Esophagus muscularis mucosa (tissue), 4 donors: ENCODE results near the gene CAMTA1. TPM values are rescaled to one million over a fixed set of nuclear protein-coding genes. Genes with fewer than 3 reads are reported as not detected.

Source experiments
- DNase-seq: peaks from one replicate; pipeline ENCODE4 v3.0.0-alpha.2; 2017; ENCODE audit errors: extremely low spot score
- H3K27ac ChIP-seq, 4 donors: fragments of 200-600 bp; sonication (generic); replicated peaks in 1 of 4; 1 replicate in 3 of 4; 2 replicates in 1 of 4; pipeline ENCODE4 v1.5.1; 2016 to 2019; ENCODE audit warnings: mild to moderate bottlenecking in 1 of 4
- H3K27me3 ChIP-seq, 4 donors: fragments of 200-600 bp; sonication (generic); one replicate each; pipeline versions ENCODE4 v1.5.1 to v1.6.0; 2016 to 2019
- H3K36me3 ChIP-seq, 4 donors: fragments of 200-600 bp; sonication (generic); one replicate each; pipeline ENCODE4 v1.5.1; 2016 to 2019
- H3K4me1 ChIP-seq, 4 donors: fragments of 200-600 bp; sonication (generic); one replicate each; pipeline ENCODE4 v1.5.1; 2016 to 2019
- H3K4me3 ChIP-seq, 4 donors: fragments of 200-600 bp; sonication (generic); 1 replicate in 2 of 4; 2 replicates in 2 of 4; pipeline ENCODE4 v1.5.1; 2016 to 2019; ENCODE audit warnings: mild to moderate bottlenecking in 4 of 4, moderate library complexity in 1 of 4
- H3K9me3 ChIP-seq, 4 donors: fragments of 200-600 bp; sonication (generic); 1 replicate in 3 of 4; 2 replicates in 1 of 4; pipeline ENCODE4 v1.5.1; 2016 to 2019
- CTCF ChIP-seq, 3 experiments: fragments of 200-600 bp in 2 of 3; fragments of 450-650 bp in 1 of 3; sonication (generic) in 2 of 3; IDR thresholded peaks; one replicate each; pipeline ENCODE4 v1.5.1; 2017 to 2019; ENCODE audit warnings: antibody characterized with exemption in 3 of 3, mild to moderate bottlenecking in 2 of 3, moderate library complexity in 1 of 3
- EP300 ChIP-seq: sonication (generic); formaldehyde crosslinking; IDR thresholded peaks from one replicate; pipeline ENCODE4 v1.6.1; 2017; ENCODE audit warnings: antibody characterized with exemption
- POLR2A ChIP-seq: fragments of 450-650 bp; IDR thresholded peaks from one replicate; pipeline ENCODE4 v1.6.1; 2017; ENCODE audit warnings: antibody characterized with exemption, moderate library complexity, mild to moderate bottlenecking, low read depth
- POLR2AphosphoS5 ChIP-seq, 2 donors: sonication (generic); formaldehyde crosslinking; IDR thresholded peaks; one replicate each; pipeline ENCODE4 v1.6.1; 2017; ENCODE audit warnings: antibody characterized with exemption in 2 of 2
- WGBS: methylation state at CpG from one replicate; pipeline ENCODE4 v1.1.5; 2018; 5-methylcytosine and 5-hydroxymethylcytosine counted together
- intact Hi-C: fragments of 100-400 bp; cut with DNase I; formaldehyde crosslinking; loops from one replicate; pipeline ENCODE4 v1.15.1; 2023
- total RNA-seq, 4 donors: library from RNA; depleted of rRNA; stranded (reverse); fragments of >200 nt; gene quantifications; one replicate each; pipeline versions ENCODE4 v1.1.0 to v1.2.1, GENCODE V29; 2016

The CAMTA1 gene
- total RNA-seq, 4 donors from 2014 or later, result 109 to 226 (median 139) TPM

GRCh38 chr1:7105269-7105668 is 320.0 kb downstream of the CAMTA1 start:
- intact Hi-C loops, result no loop called here
- WGBS, result 86% methylated on average over 7 of the region's 7 CpGs
- H3K27me3 ChIP-seq, result peaks cover 0 to 41% (median 0%) of the 10 kb centered on the region in 4 donors
- no peaks in the 10 kb centered on the region for H3K9me3 ChIP-seq
- DNase-seq, result no peak
- no peak for TF ChIP-seq CTCF (IDR thresholded peaks at IDR 0.05)
- no peak for TF ChIP-seq EP300
- TF ChIP-seq POLR2AphosphoS5 (IDR thresholded peaks at IDR 0.05), result no peak
- TF ChIP-seq POLR2A, result no peak
- no peak overlapping the region for H3K27ac ChIP-seq
- no peaks in the 10 kb centered on the region for H3K4me1 ChIP-seq
- H3K36me3 ChIP-seq, result no peaks in the 10 kb centered on the region
- no peak overlapping the region for H3K4me3 ChIP-seq

GRCh38 chr1:7106442-7107108 is 321.3 kb downstream of the CAMTA1 start:
- Histone ChIP-seq H3K36me3 (no peaks in the 10 kb centered on the region), H3K4me3 (no peak overlapping the region), H3K4me1 (no peaks in the 10 kb centered on the region), H3K27me3 (peaks cover 0 to 39% (median 0%) of the 10 kb centered on the region in 4 donors), H3K9me3 (no peaks in the 10 kb centered on the region), H3K27ac (no peak overlapping the region)
- no peak for TF ChIP-seq EP300
- intact Hi-C loops, result no loop called here
- no peak for DNase-seq
- WGBS, result 86% methylated on average over 15 of the region's 15 CpGs

GRCh38 chr1:7107109-7107830 is 322.0 kb downstream of the CAMTA1 start:
- Histone ChIP-seq H3K27me3 (peaks cover 0 to 39% (median 0%) of the 10 kb centered on the region in 4 donors), H3K9me3 (no peaks in the 10 kb centered on the region), H3K27ac (no peak overlapping the region), H3K4me3 (no peak overlapping the region), H3K36me3 (no peaks in the 10 kb centered on the region), H3K4me1 (no peaks in the 10 kb centered on the region)
- intact Hi-C loops, result no loop called here
- TF ChIP-seq POLR2AphosphoS5 (IDR thresholded peaks at IDR 0.05) (no peak), EP300 (no peak), POLR2A (no peak), CTCF (IDR thresholded peaks at IDR 0.05) (no peak)
- WGBS, result 70% methylated on average over 15 of the region's 17 CpGs
- no peak for DNase-seq

- intact Hi-C loops, result no loop called here
- WGBS, result 80% methylated on average over 8 of the region's 8 CpGs
- H3K4me3 ChIP-seq, result no peak overlapping the region
Observed at GRCh38 chr1:7108251-7108650, 323.0 kb downstream of the CAMTA1 start.

More at GRCh38 chr1:7108251-7108650, 323.0 kb downstream of the CAMTA1 start:
- no peaks in the 10 kb centered on the region for H3K4me1 ChIP-seq
- H3K36me3 ChIP-seq, result no peaks in the 10 kb centered on the region
- DNase-seq, result no peak
- H3K27me3 ChIP-seq, result peaks cover 0 to 39% (median 0%) of the 10 kb centered on the region in 4 donors
- H3K9me3 ChIP-seq, result no peaks in the 10 kb centered on the region
- TF ChIP-seq POLR2A, result no peak
- no peak for TF ChIP-seq POLR2AphosphoS5 (IDR thresholded peaks at IDR 0.05)
- no peak for TF ChIP-seq EP300
- TF ChIP-seq CTCF (IDR thresholded peaks at IDR 0.05), result no peak
- H3K27ac ChIP-seq, result no peak overlapping the region
